ENCODE measurements around the gene ZNF724. TPM values are rescaled to one million over a fixed set of nuclear protein-coding genes. Genes with fewer than 3 reads are reported as not detected.
"Not testable (repeated sequence)": the region's sequence is repeated elsewhere in the genome, so short reads cannot be mapped to it uniquely, and the experiment has no call there.

The ZNF724 gene
- total and polyA plus RNA-seq, 2 of the 4 experiments (the other 2 are of a cell fraction), result 1.8 to 20.1 TPM

GRCh38 chr19:23294141-23294540, 43.9 kb upstream of the ZNF724 start:
- H3K4me1 ChIP-seq (ENCODE audit: control insufficient read depth, insufficient read depth, low read length), result no peaks in the 10 kb centered on the region
- H2BK20ac ChIP-seq (ENCODE audit: low read depth, low read length), result no peak overlapping the region
- no peaks in the 10 kb centered on the region for H3K9me1 ChIP-seq (ENCODE audit: insufficient read depth, low read length)
- H2AK5ac ChIP-seq (ENCODE audit: low read depth, low read length), result no peak overlapping the region
- H4K20me1 ChIP-seq (ENCODE audit: insufficient read depth, low read length), result no peaks in the 10 kb centered on the region
- H3K23ac ChIP-seq (ENCODE audit: low read depth, low read length), result no peak overlapping the region
- in situ Hi-C loops (cut with MboI; ENCODE audit: low sequenced_read_pairs), result no loop called here
- H3K9me3 ChIP-seq (ENCODE audit: control insufficient read depth, insufficient read depth, low read length), result no peaks in the 10 kb centered on the region
- no peak overlapping the region for H4K91ac ChIP-seq (ENCODE audit: insufficient read depth, low read depth, low read length)
- H3K27ac ChIP-seq (ENCODE audit: insufficient read depth, low read length), result no peak overlapping the region
- no peaks in the 10 kb centered on the region for H3K27me3 ChIP-seq (ENCODE audit: control insufficient read depth, insufficient read depth, low read length)
- POLR2A ChIA-PET (ENCODE audit: unreplicated experiment), result no interaction called here
- H4K8ac ChIP-seq (ENCODE audit: low read depth in 2 of 2, low read length in 2 of 2), result no peak overlapping the region
- no peak overlapping the region for H2BK15ac ChIP-seq (ENCODE audit: low read depth, low read length)
- no peak overlapping the region for H4K5ac ChIP-seq (ENCODE audit: low read depth, low read length)
- CTCF ChIA-PET, result no interaction called here
- ATAC-seq (ENCODE audit: low read depth), result no peak
- no peak overlapping the region for H2BK120ac ChIP-seq (ENCODE audit: low read depth, low read length)
- no peaks in the 10 kb centered on the region for H3K36me3 ChIP-seq (ENCODE audit: control insufficient read depth, insufficient read depth, low read length)
- H3K18ac ChIP-seq (ENCODE audit: low read depth, low read length), result no peak overlapping the region
- no peak overlapping the region for H3K4ac ChIP-seq (ENCODE audit: low read depth, low read length)
- H3K4me2 ChIP-seq (ENCODE audit: low read depth, low read length), result no peak overlapping the region
- intact Hi-C loops (cut with micrococcal nuclease), result no loop called here
- no peak overlapping the region for H2BK5ac ChIP-seq (ENCODE audit: low read depth, low read length, poor library complexity, severe bottlenecking)
- no peak overlapping the region for H2AFZ ChIP-seq (replicated peaks; ENCODE audit: low read length, poor library complexity)
- no TSS peak for BruUV-seq (replicated peaks)
- dilution Hi-C loops (cut with HindIII; ENCODE audit: low sequenced_read_pairs, unreplicated experiment), result no loop called here
- TF ChIP-seq MXI1 (IDR thresholded peaks at IDR 0.05; ENCODE audit: borderline replicate concordance, low read depth, low read length), result no peak
- H3K56ac ChIP-seq (ENCODE audit: extremely low read depth, insufficient read depth, low read length), result no peak overlapping the region
- H3K9ac ChIP-seq (ENCODE audit: low read depth, low read length), result no peak overlapping the region
- H3K4me3 ChIP-seq (ENCODE audit: insufficient read depth, low read depth, low read length), result no peak overlapping the region
- no peak for DNase-seq
- WGBS, 2 experiments (ENCODE audit: extremely low coverage in 2 of 2, insufficient read length in 1 of 2), result no CpG with 5 or more reads among the region's 4 CpGs
- H3K14ac ChIP-seq (replicated peaks; ENCODE audit: low read depth, low read length), result no peak overlapping the region
- H2AK9ac ChIP-seq (replicated peaks; ENCODE audit: low read depth, low read length, poor library complexity), result no peak overlapping the region
- H3K79me1 ChIP-seq (ENCODE audit: low read depth in 1 of 2, low read length in 2 of 2), result no peaks in the 10 kb centered on the region

- H3K4me3 ChIP-seq (ENCODE audit: insufficient read depth, low read depth, low read length); H4K5ac ChIP-seq (ENCODE audit: low read depth, low read length); H2BK120ac ChIP-seq (ENCODE audit: low read depth, low read length); H2BK20ac ChIP-seq (ENCODE audit: low read depth, low read length); H2AFZ ChIP-seq (replicated peaks; ENCODE audit: low read length, poor library complexity); H3K79me1 ChIP-seq (ENCODE audit: low read depth in 1 of 2, low read length in 2 of 2); H3K9me1 ChIP-seq (ENCODE audit: insufficient read depth, low read length); H3K18ac ChIP-seq (ENCODE audit: low read depth, low read length); H3K4me1 ChIP-seq (ENCODE audit: control insufficient read depth, insufficient read depth, low read length); H3K23ac ChIP-seq (ENCODE audit: low read depth, low read length); H4K91ac ChIP-seq (ENCODE audit: insufficient read depth, low read depth, low read length); H4K8ac ChIP-seq (ENCODE audit: low read depth in 2 of 2, low read length in 2 of 2); DNase-seq; H3K4ac ChIP-seq (ENCODE audit: low read depth, low read length); dilution Hi-C loops (cut with HindIII; ENCODE audit: low sequenced_read_pairs, unreplicated experiment); POLR2A ChIA-PET (ENCODE audit: unreplicated experiment); H2BK15ac ChIP-seq (ENCODE audit: low read depth, low read length); H3K36me3 ChIP-seq (ENCODE audit: control insufficient read depth, insufficient read depth, low read length); intact Hi-C loops (cut with micrococcal nuclease); in situ Hi-C loops (cut with MboI; ENCODE audit: low sequenced_read_pairs); CTCF ChIA-PET; H3K56ac ChIP-seq (ENCODE audit: extremely low read depth, insufficient read depth, low read length); H3K27me3 ChIP-seq (ENCODE audit: control insufficient read depth, insufficient read depth, low read length); H3K9ac ChIP-seq (ENCODE audit: low read depth, low read length); H3K14ac ChIP-seq (replicated peaks; ENCODE audit: low read depth, low read length); H3K4me2 ChIP-seq (ENCODE audit: low read depth, low read length); ATAC-seq (ENCODE audit: low read depth); H4K20me1 ChIP-seq (ENCODE audit: insufficient read depth, low read length); H2BK5ac ChIP-seq (ENCODE audit: low read depth, low read length, poor library complexity, severe bottlenecking); H2AK9ac ChIP-seq (replicated peaks; ENCODE audit: low read depth, low read length, poor library complexity); H2AK5ac ChIP-seq (ENCODE audit: low read depth, low read length); BruUV-seq (replicated peaks); H3K9me3 ChIP-seq (ENCODE audit: control insufficient read depth, insufficient read depth, low read length); H3K27ac ChIP-seq (ENCODE audit: insufficient read depth, low read length): not testable (repeated sequence)
- 70% methylated on average over 2 of the region's 26 CpGs; no CpG with 5 or more reads in 1 of the 2 experiments for WGBS, 2 experiments (ENCODE audit: extremely low coverage in 2 of 2, insufficient read length in 1 of 2)
Observed at GRCh38 chr19:23289966-23290365, 39.8 kb upstream of the ZNF724 start.

All from IMR-90 (cell line).